ENCODE data around the gene SIAE.

GRCh38 chr11:124623861-124624525 is 49.5 kb downstream of the SIAE start:
- TF ChIP-seq CTCF (conservative IDR thresholded peaks at IDR 0.05; ENCODE audit: low read depth, low read length): no peak
- no peak for TF ChIP-seq EZH2 (IDR thresholded peaks at IDR 0.05; ENCODE audit: borderline replicate concordance, low read depth, low read length, poor library complexity, severe bottlenecking)

All from A673 (cell line).